ENCODE measurements around the gene PAPPA2.

PAPPA2 gene

DNA sequence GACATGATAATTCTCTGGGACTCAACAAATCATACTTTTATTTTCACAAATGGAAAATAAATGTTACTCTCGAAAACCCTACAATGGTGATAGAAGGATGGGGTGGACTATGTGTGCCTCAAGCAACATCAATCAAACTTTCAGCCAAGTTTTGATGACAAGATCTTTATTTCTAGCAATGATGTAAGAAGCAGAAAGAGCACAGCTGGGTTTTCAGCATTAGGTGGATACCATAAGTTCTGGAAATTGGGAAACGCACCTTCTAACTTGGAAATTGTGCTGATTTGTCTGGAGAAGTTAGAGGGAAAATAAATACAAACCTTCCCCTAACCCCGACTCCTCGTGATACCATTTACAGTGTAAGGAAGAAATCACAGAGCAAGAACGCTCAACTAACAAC, 320.3 kb downstream of the PAPPA2 start:
- Histone ChIP-seq H3K27ac (ENCODE audit: low read depth, low read length, severe bottlenecking) (no peak overlapping the region), H3K4me1 (ENCODE audit: control insufficient read depth, insufficient read depth, low read length, poor library complexity, severe bottlenecking) (peaks cover 13% of the 10 kb centered on the region), H3K9me3 (ENCODE audit: control insufficient read depth, low read length) (no peaks in the 10 kb centered on the region), H3K36me3 (ENCODE audit: control insufficient read depth, insufficient read depth, low read length) (no peaks in the 10 kb centered on the region), H3K4me3 (ENCODE audit: extremely low read depth, insufficient read depth, low read length, poor library complexity, severe bottlenecking) (no peak overlapping the region)
- WGBS, 2 experiments (ENCODE audit: insufficient coverage in 2 of 2): no CpG with 5 or more reads among the region's 5 CpGs

DNA sequence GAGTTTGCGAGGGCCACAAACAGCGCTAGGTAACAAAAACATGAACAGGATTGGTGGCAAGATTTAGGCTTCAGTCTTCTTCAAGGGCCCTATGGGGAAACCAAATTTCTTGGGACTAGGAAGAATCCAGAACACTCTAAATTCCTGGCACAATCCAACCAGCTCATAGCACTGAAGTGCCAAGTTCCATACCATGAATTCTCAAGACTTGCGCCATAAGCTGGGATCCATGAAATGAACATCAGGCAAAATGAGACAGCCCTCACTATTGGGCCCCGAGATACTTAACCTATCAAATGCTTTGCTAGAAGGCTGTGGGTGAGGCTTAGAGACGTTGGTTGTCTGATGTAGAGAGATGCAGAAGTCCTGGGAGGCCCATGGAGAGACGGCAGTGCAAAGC, 322.1 kb downstream of the PAPPA2 start:
- Histone ChIP-seq H3K4me1 (ENCODE audit: control insufficient read depth, insufficient read depth, low read length, poor library complexity, severe bottlenecking) (peaks cover 20% of the 10 kb centered on the region), H3K4me3 (ENCODE audit: extremely low read depth, insufficient read depth, low read length, poor library complexity, severe bottlenecking) (no peak overlapping the region), H3K27ac (ENCODE audit: low read depth, low read length, severe bottlenecking) (no peak overlapping the region), H3K9me3 (ENCODE audit: control insufficient read depth, low read length) (no peaks in the 10 kb centered on the region), H3K36me3 (ENCODE audit: control insufficient read depth, insufficient read depth, low read length) (no peaks in the 10 kb centered on the region)
- WGBS, 2 experiments (ENCODE audit: insufficient coverage in 2 of 2): 88 to 95% methylated on average over 4 to 6 of the region's 6 CpGs

DNA sequence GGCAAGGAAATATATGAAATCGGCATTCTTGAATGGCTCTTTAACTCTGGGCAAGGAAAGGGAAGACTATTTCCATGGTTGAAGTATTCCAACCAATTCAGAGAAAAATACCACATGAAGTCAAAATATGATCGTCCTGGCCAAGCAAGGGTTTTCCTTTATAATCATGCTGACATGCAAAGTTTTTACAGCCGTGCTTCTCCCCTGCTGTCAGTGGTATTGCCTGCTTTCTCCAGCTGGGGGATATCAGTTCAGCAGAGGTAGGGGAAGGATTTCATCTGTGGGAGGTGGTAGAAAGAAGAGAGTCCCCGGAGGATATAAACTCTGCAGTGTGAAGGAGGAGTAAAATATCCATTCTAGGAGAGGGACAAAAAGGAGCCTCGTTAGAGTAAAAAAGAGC, 322.8 kb downstream of the PAPPA2 start:
- H3K27ac ChIP-seq (ENCODE audit: low read depth, low read length, severe bottlenecking): peak overlapping the region; percentile 58
- no peak overlapping the region for H3K4me3 ChIP-seq (ENCODE audit: extremely low read depth, insufficient read depth, low read length, poor library complexity, severe bottlenecking)
- no peaks in the 10 kb centered on the region for H3K9me3 ChIP-seq (ENCODE audit: control insufficient read depth, low read length)
- H3K36me3 ChIP-seq (ENCODE audit: control insufficient read depth, insufficient read depth, low read length): no peaks in the 10 kb centered on the region
- 29 to 57% methylated on average over 1 to 2 of the region's 5 CpGs for WGBS, 2 experiments (ENCODE audit: insufficient coverage in 2 of 2)
- peaks cover 23% of the 10 kb centered on the region for H3K4me1 ChIP-seq (ENCODE audit: control insufficient read depth, insufficient read depth, low read length, poor library complexity, severe bottlenecking)

DNA sequence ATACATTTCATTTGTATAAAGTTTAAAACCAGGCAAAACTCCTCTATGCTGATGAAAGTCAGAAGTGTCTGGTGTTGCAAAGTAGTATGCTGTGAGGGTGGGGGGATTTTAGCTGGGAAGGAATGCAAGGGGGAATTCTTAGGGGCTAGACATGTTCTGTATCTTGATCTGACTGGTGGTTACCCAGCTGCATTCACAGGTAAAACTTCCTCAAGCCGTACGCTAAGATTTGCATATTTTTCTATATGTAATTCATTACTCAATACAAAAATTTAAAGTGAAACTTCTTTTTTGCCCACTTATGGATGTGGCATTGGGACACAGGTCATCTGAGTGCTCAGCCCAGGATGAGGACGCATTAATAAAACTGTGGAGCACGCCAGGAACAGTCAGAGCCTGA, 323.3 kb downstream of the PAPPA2 start:
- no peak overlapping the region for H3K4me3 ChIP-seq (ENCODE audit: extremely low read depth, insufficient read depth, low read length, poor library complexity, severe bottlenecking)
- H3K4me1 ChIP-seq (ENCODE audit: control insufficient read depth, insufficient read depth, low read length, poor library complexity, severe bottlenecking): peaks cover 23% of the 10 kb centered on the region
- no peaks in the 10 kb centered on the region for H3K36me3 ChIP-seq (ENCODE audit: control insufficient read depth, insufficient read depth, low read length)
- peak overlapping the region; percentile 58 for H3K27ac ChIP-seq (ENCODE audit: low read depth, low read length, severe bottlenecking)
- no peaks in the 10 kb centered on the region for H3K9me3 ChIP-seq (ENCODE audit: control insufficient read depth, low read length)
- WGBS, 2 experiments (ENCODE audit: insufficient coverage in 2 of 2): 89 to 90% methylated on average over 2 of the region's 4 CpGs

DNA sequence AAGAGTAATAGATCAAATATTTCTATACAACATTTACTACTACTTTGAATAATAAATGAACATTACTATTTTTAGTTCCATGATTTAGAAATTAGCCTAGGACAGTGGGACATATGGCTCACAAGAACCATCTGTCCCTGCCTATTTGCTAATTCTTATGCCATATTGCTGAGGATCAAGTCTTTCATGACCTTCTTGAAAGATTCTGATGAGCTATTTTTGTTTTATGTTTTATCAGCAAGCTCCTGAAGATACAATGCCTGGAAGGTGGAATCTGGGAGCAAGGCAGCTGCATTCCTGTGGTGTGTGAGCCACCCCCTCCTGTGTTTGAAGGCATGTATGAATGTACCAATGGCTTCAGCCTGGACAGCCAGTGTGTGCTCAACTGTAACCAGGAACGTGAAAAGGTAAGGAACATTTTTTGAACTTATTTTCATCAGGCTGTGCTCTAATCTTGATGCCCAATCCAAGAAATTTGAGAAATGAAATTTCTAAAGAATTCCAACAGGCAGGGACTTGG, 326.7 kb downstream of the PAPPA2 start:
- WGBS, 2 experiments (ENCODE audit: insufficient coverage in 2 of 2): no CpG with 5 or more reads among the region's 1 CpG
- Histone ChIP-seq H3K4me1 (ENCODE audit: control insufficient read depth, insufficient read depth, low read length, poor library complexity, severe bottlenecking) (peaks cover 28% of the 10 kb centered on the region), H3K4me3 (ENCODE audit: extremely low read depth, insufficient read depth, low read length, poor library complexity, severe bottlenecking) (no peak overlapping the region), H3K36me3 (ENCODE audit: control insufficient read depth, insufficient read depth, low read length) (no peaks in the 10 kb centered on the region), H3K9me3 (ENCODE audit: control insufficient read depth, low read length) (no peaks in the 10 kb centered on the region), H3K27ac (ENCODE audit: low read depth, low read length, severe bottlenecking) (no peak overlapping the region)

DNA sequence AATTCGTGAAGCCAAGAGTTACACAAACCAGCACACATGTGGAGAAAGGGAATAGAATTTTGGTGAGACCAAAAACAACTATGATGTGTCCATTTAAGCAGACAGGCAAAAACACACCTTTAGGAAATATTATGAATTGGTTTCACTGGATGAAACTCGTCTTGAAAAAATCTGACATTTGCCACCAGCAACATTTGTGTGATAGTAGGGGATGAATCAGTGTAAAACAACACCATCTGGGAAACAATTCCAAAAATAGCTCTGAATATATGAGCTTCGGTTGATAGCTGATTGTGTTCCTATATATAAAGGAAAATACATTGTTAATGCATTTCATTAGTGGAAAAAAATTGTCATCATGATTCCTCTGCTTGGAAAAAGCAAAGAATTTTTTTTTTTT, 327.8 kb downstream of the PAPPA2 start:
- H3K36me3 ChIP-seq (ENCODE audit: control insufficient read depth, insufficient read depth, low read length): no peaks in the 10 kb centered on the region
- no peaks in the 10 kb centered on the region for H3K9me3 ChIP-seq (ENCODE audit: control insufficient read depth, low read length)
- 80 to 86% methylated on average over 1 of the region's 3 CpGs for WGBS, 2 experiments (ENCODE audit: insufficient coverage in 2 of 2)
- peaks cover 28% of the 10 kb centered on the region for H3K4me1 ChIP-seq (ENCODE audit: control insufficient read depth, insufficient read depth, low read length, poor library complexity, severe bottlenecking)
- H3K27ac ChIP-seq (ENCODE audit: low read depth, low read length, severe bottlenecking): no peak overlapping the region
- H3K4me3 ChIP-seq (ENCODE audit: extremely low read depth, insufficient read depth, low read length, poor library complexity, severe bottlenecking): no peak overlapping the region

DNA sequence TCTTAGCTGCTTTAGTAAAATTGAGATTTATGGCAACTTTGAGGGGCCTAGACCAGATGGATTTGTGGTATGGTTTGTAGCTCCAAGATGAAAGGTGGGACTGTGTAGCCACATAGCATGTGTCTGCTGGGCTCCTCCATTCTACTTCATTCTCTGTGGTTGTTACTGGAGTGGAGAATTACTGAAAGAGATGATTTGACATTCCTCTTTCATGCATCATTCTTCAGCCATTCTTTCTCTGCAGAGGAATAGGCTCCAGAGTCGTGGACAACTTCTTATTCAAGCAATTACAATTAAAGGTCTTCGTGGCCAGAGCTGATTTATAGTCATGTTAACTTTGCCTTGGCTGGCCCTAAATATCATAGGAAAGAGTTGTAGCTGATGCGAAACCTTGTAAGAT, 328.9 kb downstream of the PAPPA2 start:
- Histone ChIP-seq H3K36me3 (ENCODE audit: control insufficient read depth, insufficient read depth, low read length) (no peaks in the 10 kb centered on the region), H3K9me3 (ENCODE audit: control insufficient read depth, low read length) (no peaks in the 10 kb centered on the region), H3K4me1 (ENCODE audit: control insufficient read depth, insufficient read depth, low read length, poor library complexity, severe bottlenecking) (peaks cover 22% of the 10 kb centered on the region), H3K27ac (ENCODE audit: low read depth, low read length, severe bottlenecking) (no peak overlapping the region), H3K4me3 (ENCODE audit: extremely low read depth, insufficient read depth, low read length, poor library complexity, severe bottlenecking) (no peak overlapping the region)
- WGBS, 2 experiments (ENCODE audit: insufficient coverage in 2 of 2): no CpG with 5 or more reads among the region's 3 CpGs

DNA sequence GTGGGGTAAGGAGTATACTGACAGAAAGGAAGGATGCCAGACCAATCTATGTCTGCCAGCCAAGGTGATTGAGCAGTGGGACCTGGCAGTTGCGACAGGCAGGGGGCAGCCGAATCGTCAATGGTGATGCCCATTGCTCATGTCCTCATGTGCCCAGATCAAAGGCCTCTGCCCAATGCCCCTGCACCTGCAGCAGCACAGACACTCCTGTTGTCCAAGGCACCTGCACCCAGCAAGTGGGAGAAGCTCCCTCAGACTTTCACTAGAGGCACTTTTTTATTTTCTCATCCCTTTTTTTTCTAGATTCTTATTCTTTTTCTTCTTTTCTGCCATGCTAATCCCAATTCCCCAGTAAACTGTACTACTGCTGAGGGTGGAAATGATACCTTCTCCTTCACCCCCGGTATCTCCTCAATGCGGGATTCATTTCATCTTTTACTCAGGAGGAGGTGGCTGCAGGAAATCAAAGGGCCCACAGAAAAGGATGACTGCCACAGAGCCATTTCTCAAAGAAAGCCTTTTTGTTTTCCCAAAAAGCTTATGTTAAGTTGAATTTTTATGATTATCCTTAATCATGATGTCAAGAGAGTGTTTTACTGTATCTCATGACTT, 332.0 kb downstream of the PAPPA2 start:
- H3K27ac ChIP-seq (ENCODE audit: low read depth, low read length, severe bottlenecking): no peak overlapping the region
- H3K36me3 ChIP-seq (ENCODE audit: control insufficient read depth, insufficient read depth, low read length): no peaks in the 10 kb centered on the region
- H3K4me3 ChIP-seq (ENCODE audit: extremely low read depth, insufficient read depth, low read length, poor library complexity, severe bottlenecking): no peak overlapping the region
- WGBS, 2 experiments (ENCODE audit: insufficient coverage in 2 of 2): 57 to 62% methylated on average over 3 of the region's 5 CpGs
- peaks cover 16% of the 10 kb centered on the region for H3K4me1 ChIP-seq (ENCODE audit: control insufficient read depth, insufficient read depth, low read length, poor library complexity, severe bottlenecking)
- no peaks in the 10 kb centered on the region for H3K9me3 ChIP-seq (ENCODE audit: control insufficient read depth, low read length)

DNA sequence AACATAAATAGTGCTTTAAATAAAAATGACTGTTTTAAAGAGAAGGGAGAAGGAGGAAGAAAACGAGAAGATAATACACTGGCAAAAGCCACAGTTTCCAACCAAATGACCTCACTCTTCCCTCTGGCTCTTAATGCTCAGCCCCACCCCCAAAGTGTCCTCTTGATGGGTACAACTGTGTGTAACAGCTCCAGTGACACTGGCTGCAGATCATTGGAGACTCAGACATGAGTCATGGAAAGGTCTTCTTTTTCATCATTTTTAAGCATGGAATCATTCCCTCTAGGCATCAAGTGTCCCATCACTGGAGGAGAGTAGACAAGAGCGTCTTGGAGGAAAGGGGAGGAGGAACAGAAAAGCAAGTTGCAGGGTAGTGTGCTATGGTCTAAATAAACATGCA, 333.0 kb downstream of the PAPPA2 start:
- H3K4me3 ChIP-seq (ENCODE audit: extremely low read depth, insufficient read depth, low read length, poor library complexity, severe bottlenecking): no peak overlapping the region
- 36 to 88% methylated on average over 1 to 2 of the region's 2 CpGs for WGBS, 2 experiments (ENCODE audit: insufficient coverage in 2 of 2)
- H3K4me1 ChIP-seq (ENCODE audit: control insufficient read depth, insufficient read depth, low read length, poor library complexity, severe bottlenecking): peaks cover 20% of the 10 kb centered on the region
- no peaks in the 10 kb centered on the region for H3K9me3 ChIP-seq (ENCODE audit: control insufficient read depth, low read length)
- no peaks in the 10 kb centered on the region for H3K36me3 ChIP-seq (ENCODE audit: control insufficient read depth, insufficient read depth, low read length)
- no peak overlapping the region for H3K27ac ChIP-seq (ENCODE audit: low read depth, low read length, severe bottlenecking)

DNA sequence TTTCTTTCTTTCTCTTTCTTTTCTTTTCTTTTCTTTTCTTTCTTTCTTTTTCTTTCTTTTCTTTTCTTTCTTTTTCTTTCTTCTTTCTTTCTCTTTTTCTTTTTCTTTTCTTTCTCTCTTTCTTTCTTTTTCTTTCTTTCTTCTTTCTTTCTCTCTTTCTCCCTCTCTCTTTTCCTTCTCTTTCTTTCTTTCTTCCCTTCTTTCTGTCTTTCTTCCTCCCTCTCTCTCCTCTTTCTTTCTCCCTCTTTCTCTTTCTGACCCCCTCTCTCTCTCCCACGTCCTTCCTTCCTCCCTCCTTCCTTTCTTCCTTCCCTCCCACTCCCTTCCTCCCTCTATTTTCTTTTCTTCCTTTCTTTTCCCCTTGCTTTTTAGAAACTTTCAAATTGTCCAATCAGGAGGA, 333.6 kb downstream of the PAPPA2 start:
- Histone ChIP-seq H3K27ac (ENCODE audit: low read depth, low read length, severe bottlenecking) (no peak overlapping the region), H3K36me3 (ENCODE audit: control insufficient read depth, insufficient read depth, low read length) (no peaks in the 10 kb centered on the region), H3K4me3 (ENCODE audit: extremely low read depth, insufficient read depth, low read length, poor library complexity, severe bottlenecking) (no peak overlapping the region), H3K9me3 (ENCODE audit: control insufficient read depth, low read length) (no peaks in the 10 kb centered on the region), H3K4me1 (ENCODE audit: control insufficient read depth, insufficient read depth, low read length, poor library complexity, severe bottlenecking) (peaks cover 24% of the 10 kb centered on the region)
- 60 to 73% methylated on average over 1 of the region's 1 CpG for WGBS, 2 experiments (ENCODE audit: insufficient coverage in 2 of 2)

DNA sequence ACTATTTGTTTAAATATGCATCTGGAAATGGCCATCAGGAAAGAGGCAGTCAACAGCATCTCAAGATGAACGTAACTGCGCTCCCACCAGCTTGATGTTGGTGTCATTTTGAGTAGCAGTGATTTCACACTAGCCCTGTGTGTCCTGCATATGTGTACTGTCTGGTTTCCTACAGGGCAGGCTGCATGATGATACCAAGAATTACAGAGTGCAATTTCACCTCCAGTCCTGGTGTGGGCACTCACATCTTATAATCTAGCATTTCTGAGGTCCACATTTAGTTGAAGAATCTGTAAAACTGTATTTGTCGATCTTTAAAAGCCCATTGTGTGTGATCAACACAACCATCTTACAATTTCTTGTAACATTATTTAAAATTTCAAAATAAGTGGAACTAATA, 336.4 kb downstream of the PAPPA2 start:
- peaks cover 43% of the 10 kb centered on the region for H3K4me1 ChIP-seq (ENCODE audit: control insufficient read depth, insufficient read depth, low read length, poor library complexity, severe bottlenecking)
- H3K4me3 ChIP-seq (ENCODE audit: extremely low read depth, insufficient read depth, low read length, poor library complexity, severe bottlenecking): no peak overlapping the region
- H3K27ac ChIP-seq (ENCODE audit: low read depth, low read length, severe bottlenecking): no peak overlapping the region
- H3K36me3 ChIP-seq (ENCODE audit: control insufficient read depth, insufficient read depth, low read length): no peaks in the 10 kb centered on the region
- H3K9me3 ChIP-seq (ENCODE audit: control insufficient read depth, low read length): no peaks in the 10 kb centered on the region
- 100% methylated on average over 2 of the region's 3 CpGs for WGBS, 2 experiments (ENCODE audit: insufficient coverage in 2 of 2)

Measured in mesodermal cell (in vitro differentiated cells).